Breast epithelium (tissue), 3 donors: ENCODE measurements around the gene ARMC12.

Experiments
- POLR2AphosphoS5 ChIP-seq, 3 donors: sonication (generic); formaldehyde crosslinking; IDR thresholded peaks; one replicate each; pipeline ENCODE4 v1.6.1; 2017; ENCODE audit warnings: antibody characterized with exemption in 3 of 3
- TF ChIP-seq, protein P1 (sequence below), 3 donors: fragments of 450-650 bp; IDR thresholded peaks; one replicate each; pipeline ENCODE4 v1.5.1; 2016 to 2017; ENCODE audit warnings: antibody characterized with exemption in 3 of 3, mild to moderate bottlenecking in 3 of 3, moderate library complexity in 3 of 3

DNA sequence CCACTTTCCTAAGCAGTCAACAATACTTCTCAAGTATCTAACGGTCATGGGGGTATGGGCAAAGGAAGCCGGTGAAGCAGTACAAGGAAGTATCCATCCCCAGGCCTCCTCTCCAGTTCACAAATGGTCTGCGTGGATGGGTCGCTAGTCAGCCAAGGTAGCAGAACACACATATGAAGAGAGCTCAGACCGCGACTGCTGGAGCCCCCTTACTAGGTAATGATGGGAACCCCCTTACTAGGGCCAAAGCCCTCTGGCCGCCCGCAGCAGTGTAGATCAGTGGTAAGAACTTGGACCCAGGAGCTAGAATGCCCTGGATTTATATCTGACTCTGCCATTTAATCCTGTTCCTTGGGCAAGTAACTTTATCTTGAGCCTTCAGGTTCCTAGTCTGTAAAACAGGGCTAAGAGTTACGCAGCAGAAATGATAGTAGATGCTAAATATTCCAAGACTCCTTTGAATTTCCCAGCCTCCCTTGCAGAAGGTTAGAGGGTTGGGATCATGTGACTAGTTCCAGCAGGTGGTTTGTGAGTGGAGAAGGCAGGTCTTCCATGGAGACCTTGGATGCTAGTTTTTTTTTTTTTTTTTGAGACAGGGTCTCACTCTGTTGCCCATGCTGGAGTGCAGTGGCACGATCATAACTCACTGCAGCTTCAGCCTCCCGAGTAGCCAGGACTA is 37.4 kb downstream of the ARMC12 start:
- TF ChIP-seq, protein P1, sequence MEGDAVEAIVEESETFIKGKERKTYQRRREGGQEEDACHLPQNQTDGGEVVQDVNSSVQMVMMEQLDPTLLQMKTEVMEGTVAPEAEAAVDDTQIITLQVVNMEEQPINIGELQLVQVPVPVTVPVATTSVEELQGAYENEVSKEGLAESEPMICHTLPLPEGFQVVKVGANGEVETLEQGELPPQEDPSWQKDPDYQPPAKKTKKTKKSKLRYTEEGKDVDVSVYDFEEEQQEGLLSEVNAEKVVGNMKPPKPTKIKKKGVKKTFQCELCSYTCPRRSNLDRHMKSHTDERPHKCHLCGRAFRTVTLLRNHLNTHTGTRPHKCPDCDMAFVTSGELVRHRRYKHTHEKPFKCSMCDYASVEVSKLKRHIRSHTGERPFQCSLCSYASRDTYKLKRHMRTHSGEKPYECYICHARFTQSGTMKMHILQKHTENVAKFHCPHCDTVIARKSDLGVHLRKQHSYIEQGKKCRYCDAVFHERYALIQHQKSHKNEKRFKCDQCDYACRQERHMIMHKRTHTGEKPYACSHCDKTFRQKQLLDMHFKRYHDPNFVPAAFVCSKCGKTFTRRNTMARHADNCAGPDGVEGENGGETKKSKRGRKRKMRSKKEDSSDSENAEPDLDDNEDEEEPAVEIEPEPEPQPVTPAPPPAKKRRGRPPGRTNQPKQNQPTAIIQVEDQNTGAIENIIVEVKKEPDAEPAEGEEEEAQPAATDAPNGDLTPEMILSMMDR (IDR thresholded peaks at IDR 0.05): no peak
- no peak for TF ChIP-seq POLR2AphosphoS5 (IDR thresholded peaks at IDR 0.05)
